GM12878 (cell line): ENCODE results near the gene SLC43A1. TPM values are rescaled to one million over a fixed set of nuclear protein-coding genes. Genes with fewer than 3 reads are reported as not detected.

Experiments used
- ATAC-seq: fragments of 200-7000 bp; cut with Tn5 transposase; 3 replicates; pipeline ENCODE4 v1.9.1; 2020; ENCODE audit warnings: mild to moderate bottlenecking, moderate library complexity
- BruUV-seq: library from RNA; stranded (reverse); fragments of 400-500 nt; replicated peaks from 2 replicates; lab custom pipeline; 2021; lab: Mats Ljungman, UMichigan
- CTCF ChIA-PET: fragments of 300-600 bp; sonication (Branson Sonifier 250); formaldehyde crosslinking; extraction: SDS; loops from one replicate; lab custom pipeline; 2021; ENCODE audit warnings: inconsistent platforms; lab: Yijun Ruan, JAX
- POLR2A ChIA-PET: fragments of 350-600 bp; formaldehyde crosslinking; extraction: SDS; loops from one replicate; lab custom pipeline; 2021; ENCODE audit warnings: inconsistent platforms; lab: Charles Lee
- RAD21 ChIA-PET: fragments of 300-600 bp; sonication (Branson Sonifier 250); formaldehyde crosslinking; loops from one replicate; lab custom pipeline; 2023; ENCODE audit warnings: antibody characterized with exemption; ENCODE audit not compliant: unreplicated experiment; lab: Charles Lee
- SMC1A ChIA-PET: fragments of 300-600 bp; sonication (Branson Sonifier 250); formaldehyde crosslinking; loops from one replicate; lab custom pipeline; 2023; ENCODE audit not compliant: unreplicated experiment, uncharacterized antibody; lab: Charles Lee
- DNase-seq: peaks from one replicate; pipeline ENCODE4 v3.0.0-alpha.2; 2011; ENCODE audit warnings: low read depth, low spot score
- FAIRE-seq: peaks from 3 replicates; lab custom pipeline; 2011; peaks lifted over from hg19 to GRCh38; lab: Jason Lieb, UNC
- H2AFZ ChIP-seq: 2 replicates; pipeline ENCODE4 v1.6.0; 2011; ENCODE audit warnings: low read depth, low read length, control low read depth; ENCODE audit not compliant: control insufficient read depth
- H3K27ac ChIP-seq: 2 replicates; pipeline ENCODE4 v1.5.1; 2011; ENCODE audit warnings: control low read depth; ENCODE audit not compliant: control insufficient read depth, insufficient read depth
- H3K27me3 ChIP-seq, 2 experiments: replicated peaks in 1 of 2; 2 replicates each; pipeline versions ENCODE4 v1.6.0 to v1.6.1; 2011; ENCODE audit warnings: low read length in 1 of 2; ENCODE audit not compliant: control insufficient read depth in 2 of 2, insufficient read depth in 2 of 2
- H3K36me3 ChIP-seq, 2 experiments: 2 replicates each; pipeline ENCODE4 v1.5.1; 2011; ENCODE audit warnings: low read length in 1 of 2; ENCODE audit not compliant: control insufficient read depth in 2 of 2, insufficient read depth in 2 of 2
- H3K4me1 ChIP-seq: 2 replicates; pipeline ENCODE4 v1.6.1; 2011; ENCODE audit warnings: mild to moderate bottlenecking, low read length, moderate library complexity, mixed read lengths; ENCODE audit not compliant: control insufficient read depth, insufficient read depth
- H3K4me2 ChIP-seq: 2 replicates; pipeline ENCODE4 v1.6.0; 2011; ENCODE audit warnings: control low read depth; ENCODE audit not compliant: control insufficient read depth, insufficient read depth
- H3K4me3 ChIP-seq: fragments of 200-600 bp; sonication (generic); 2 replicates; pipeline ENCODE4 v1.5.1; 2016
- H3K79me2 ChIP-seq: 2 replicates; pipeline ENCODE4 v1.6.0; 2011; ENCODE audit warnings: low read length; ENCODE audit not compliant: control insufficient read depth, insufficient read depth
- H3K9ac ChIP-seq: 2 replicates; pipeline ENCODE4 v1.8.0; 2011; ENCODE audit warnings: low read length, control low read depth, mixed read lengths; ENCODE audit not compliant: control insufficient read depth, insufficient read depth
- H3K9me3 ChIP-seq: replicated peaks from 3 replicates; pipeline ENCODE4 v1.5.1; 2011; ENCODE audit warnings: mild to moderate bottlenecking, low read length; ENCODE audit not compliant: control insufficient read depth, insufficient read depth
- H4K20me1 ChIP-seq: 2 replicates; pipeline ENCODE4 v1.6.0; 2011; ENCODE audit not compliant: control insufficient read depth, insufficient read depth
- RAD51 ChIP-seq: fragments of 450-650 bp; IDR thresholded peaks from 2 replicates; pipeline ENCODE4 v1.6.1; 2016; ENCODE audit warnings: moderate library complexity, mild to moderate bottlenecking, inconsistent platforms
- SUZ12 ChIP-seq: fragments of 200-600 bp; sonication (generic); IDR thresholded peaks from one replicate; pipeline ENCODE4 v1.6.1; 2018; ENCODE audit warnings: antibody characterized with exemption, mild to moderate bottlenecking; ENCODE audit not compliant: unreplicated experiment
- WGBS: methylation state at CpG from one replicate; pipeline ENCODE4 v1.1.6; 2016; ENCODE audit warnings: low lambda C conversion rate; ENCODE audit not compliant: insufficient replicate concordance, insufficient coverage; ENCODE audit errors: missing lambda C conversion rate; 5-methylcytosine and 5-hydroxymethylcytosine counted together
- in situ Hi-C: fragments of 300-500 bp; cut with MboI; formaldehyde crosslinking; loops from 9 replicates; pipeline ENCODE4 v1.14.3; 2018; ENCODE audit warnings: mixed read lengths
- intact Hi-C: fragments of 100-400 bp; cut with micrococcal nuclease; formaldehyde crosslinking; loops from one replicate; pipeline ENCODE4 v1.14.2; 2022; ENCODE audit not compliant: unreplicated experiment
- polyA plus RNA-seq, 11 experiments: library from polyadenylated mRNA; depleted of rRNA in 4 of 11; unstranded in 6 of 11; stranded (reverse) in 5 of 11; fragments of >200 nt; fragmentation: Nextera tagmentation in 4 of 11; fragmentation: Illumina TruSeq in 1 of 11; extraction: Ambion mirVana in 4 of 11; extraction: Trizol in 1 of 11; gene quantifications; 1 replicate in 1 of 11; 2 replicates in 10 of 11; pipeline versions ENCODE4 v1.2.1 to v1.2.3, GENCODE V29; 2011 to 2016; ENCODE audit warnings: inconsistent platforms in 2 of 11, missing spikeins in 2 of 11, low read depth in 1 of 11
- total RNA-seq, 4 experiments: library from RNA; depleted of rRNA in 3 of 4; stranded (reverse); fragments of >200 nt in 3 of 4; fragmentation: Illumina TruSeq in 1 of 4; extraction: Trizol in 1 of 4; gene quantifications; 2 replicates each; pipeline versions ENCODE4 v1.2.1 to v1.2.3, GENCODE V29; 2013 to 2021
- TF ChIP-seq, protein P1 (sequence below): fragments of 450-650 bp; formaldehyde crosslinking; IDR thresholded peaks from 2 replicates; pipeline ENCODE4 v1.5.0; 2022; ENCODE audit warnings: mild to moderate bottlenecking, missing genetic modification characterization

Gene SLC43A1
- total and polyA plus RNA-seq, 10 of the 15 experiments (the other 5 are each of a cell fraction or from before 2014, with no cell fraction given): 1.0 to 17.8 (median 12.6) TPM

DNA sequence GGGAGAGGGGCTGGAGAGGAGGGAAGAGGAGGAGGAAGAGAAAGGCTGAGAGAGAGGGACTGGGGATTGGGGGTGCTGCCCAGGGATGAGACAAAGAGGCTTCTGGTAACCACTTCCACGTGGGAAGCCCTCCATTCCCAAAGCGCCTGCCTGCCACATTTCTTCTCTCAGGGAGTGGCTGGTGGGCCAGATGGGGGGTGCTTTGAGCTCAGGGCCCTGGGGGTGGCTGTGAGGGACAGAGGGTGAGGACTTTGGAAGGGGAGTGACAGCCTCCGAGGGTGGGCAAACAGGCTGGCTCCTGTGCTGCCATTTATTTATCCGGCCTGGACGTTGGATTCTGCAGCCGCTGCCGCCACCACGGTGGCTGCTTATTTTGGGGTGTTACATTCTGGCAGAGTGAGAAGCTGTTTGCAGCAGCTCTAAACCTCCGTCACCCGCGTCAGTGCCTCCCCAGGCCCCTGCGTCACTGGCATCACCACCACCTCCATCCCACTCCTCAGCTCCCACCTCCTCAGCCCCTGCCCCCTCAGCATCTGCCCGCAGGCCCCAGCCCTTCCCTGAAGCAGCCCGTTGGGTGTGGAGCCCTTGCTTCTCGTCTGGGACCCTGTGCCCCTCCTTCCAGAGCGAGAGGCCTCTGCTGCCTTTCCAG, 53.5 kb downstream of the SLC43A1 start (continued):
- TF ChIP-seq, protein P1, sequence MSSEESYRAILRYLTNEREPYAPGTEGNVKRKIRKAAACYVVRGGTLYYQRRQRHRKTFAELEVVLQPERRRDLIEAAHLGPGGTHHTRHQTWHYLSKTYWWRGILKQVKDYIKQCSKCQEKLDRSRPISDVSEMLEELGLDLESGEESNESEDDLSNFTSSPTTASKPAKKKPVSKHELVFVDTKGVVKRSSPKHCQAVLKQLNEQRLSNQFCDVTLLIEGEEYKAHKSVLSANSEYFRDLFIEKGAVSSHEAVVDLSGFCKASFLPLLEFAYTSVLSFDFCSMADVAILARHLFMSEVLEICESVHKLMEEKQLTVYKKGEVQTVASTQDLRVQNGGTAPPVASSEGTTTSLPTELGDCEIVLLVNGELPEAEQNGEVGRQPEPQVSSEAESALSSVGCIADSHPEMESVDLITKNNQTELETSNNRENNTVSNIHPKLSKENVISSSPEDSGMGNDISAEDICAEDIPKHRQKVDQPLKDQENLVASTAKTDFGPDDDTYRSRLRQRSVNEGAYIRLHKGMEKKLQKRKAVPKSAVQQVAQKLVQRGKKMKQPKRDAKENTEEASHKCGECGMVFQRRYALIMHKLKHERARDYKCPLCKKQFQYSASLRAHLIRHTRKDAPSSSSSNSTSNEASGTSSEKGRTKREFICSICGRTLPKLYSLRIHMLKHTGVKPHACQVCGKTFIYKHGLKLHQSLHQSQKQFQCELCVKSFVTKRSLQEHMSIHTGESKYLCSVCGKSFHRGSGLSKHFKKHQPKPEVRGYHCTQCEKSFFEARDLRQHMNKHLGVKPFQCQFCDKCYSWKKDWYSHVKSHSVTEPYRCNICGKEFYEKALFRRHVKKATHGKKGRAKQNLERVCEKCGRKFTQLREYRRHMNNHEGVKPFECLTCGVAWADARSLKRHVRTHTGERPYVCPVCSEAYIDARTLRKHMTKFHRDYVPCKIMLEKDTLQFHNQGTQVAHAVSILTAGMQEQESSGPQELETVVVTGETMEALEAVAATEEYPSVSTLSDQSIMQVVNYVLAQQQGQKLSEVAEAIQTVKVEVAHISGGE: no peak

DNA sequence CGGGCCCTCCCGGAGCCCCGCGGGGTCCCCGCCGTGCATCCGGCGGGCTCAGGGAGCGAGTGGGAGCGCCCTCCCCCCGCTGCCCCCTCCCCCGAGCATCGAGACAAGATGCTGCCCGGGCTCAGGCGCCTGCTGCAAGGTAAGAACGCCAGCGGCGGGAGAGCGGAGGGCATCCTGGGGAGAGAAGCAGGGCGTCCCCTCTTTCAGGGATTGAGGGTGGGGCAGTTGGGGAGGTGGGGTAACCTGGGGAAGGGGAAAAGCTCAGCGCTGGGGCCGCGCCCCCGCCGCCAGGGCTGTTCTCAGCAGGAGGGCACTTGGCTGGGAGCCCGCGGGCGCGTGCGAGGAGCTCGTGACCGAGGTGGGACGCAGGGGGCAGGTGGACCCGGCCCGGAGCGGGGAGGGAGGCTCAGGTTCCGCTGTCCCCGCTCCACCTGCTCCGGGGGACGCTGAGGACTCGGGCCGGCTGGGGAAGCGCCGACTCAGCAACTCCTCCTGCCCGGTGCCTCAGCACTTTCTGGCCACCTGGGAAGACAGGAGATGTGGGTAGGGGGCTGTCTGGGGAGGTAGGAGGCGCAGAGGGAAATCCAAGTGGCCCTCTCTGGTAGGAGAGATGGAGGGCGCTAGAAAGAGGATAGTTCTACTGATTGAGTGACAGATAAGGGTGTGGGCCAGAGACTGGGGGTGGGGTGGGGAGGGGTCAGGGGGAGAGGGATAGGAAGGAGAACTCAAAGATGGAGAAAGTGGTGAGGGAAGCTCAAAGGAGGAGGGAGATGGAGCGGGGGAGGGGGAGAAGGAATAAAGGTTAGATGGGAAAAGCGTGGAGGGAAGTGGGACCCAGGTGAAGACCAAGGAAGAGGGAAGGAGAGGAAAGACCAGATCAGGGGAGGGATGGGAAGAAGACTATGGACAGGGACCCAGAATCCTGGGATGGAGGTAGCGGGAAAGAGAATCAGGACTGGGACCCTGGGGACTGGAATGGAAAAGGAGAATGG, 54.4 kb downstream of the SLC43A1 start:
- H3K4me1 ChIP-seq: peaks cover 20% of the 10 kb centered on the region
- intact Hi-C loops (no loop called here), in situ Hi-C loops (no loop called here)
- no peak overlapping the region for H2AFZ ChIP-seq
- no peak for TF ChIP-seq RAD51
- peak; percentile 95 for TF ChIP-seq SUZ12
- SMC1A ChIA-PET: interaction anchor here (0.7 to 1.3 kb wide), 4 partner anchors 12 to 115 kb away, joined by 3 to 5 read pairs (median 4); no protein-coding TSS in a partner anchor
- WGBS: 20% methylated on average over 27 of the region's 50 CpGs
- H3K79me2 ChIP-seq: no peaks in the 10 kb centered on the region
- DNase-seq: no peak
- ATAC-seq: no peak
- no peak for FAIRE-seq
- H4K20me1 ChIP-seq: 0 out of 2 replicates have a peak, but pooled peaks cover 2% of the 10 kb centered on the region
- H3K27me3 ChIP-seq: peaks cover 5 to 10% of the 10 kb centered on the region in 2 experiments
- peak overlapping the region; percentile 75 for H3K4me2 ChIP-seq
- H3K36me3 ChIP-seq: no peaks in the 10 kb centered on the region
- no peak overlapping the region for H3K27ac ChIP-seq
- CTCF ChIA-PET: interaction anchor here (0.6 to 9.4 kb wide), 10 partner anchors 10 to 179 kb away, joined by 3 to 321 read pairs (median 18); partner anchors contain the start of gene SLC43A1
- POLR2A ChIA-PET: interaction anchor here (1.0 kb wide), 1 partner anchor 33 kb away, joined by 3 read pairs; no protein-coding TSS in a partner anchor
- RAD21 ChIA-PET: interaction anchor here (0.8 to 2.8 kb wide), 5 partner anchors 13 to 115 kb away, joined by 3 to 11 read pairs (median 7); no protein-coding TSS in a partner anchor
- peak overlapping the region; percentile 5; the same call in 1 of the 2 replicates for H3K4me3 ChIP-seq
- BruUV-seq: no TSS peak
- H3K9ac ChIP-seq: no peak overlapping the region
- no peaks in the 10 kb centered on the region for H3K9me3 ChIP-seq
